Gastrocnemius medialis (tissue), 4 donors: Measurements from ENCODE around the gene PAGE2.

Experiments
- CTCF ChIP-seq, 5 experiments: fragments of 450-650 bp in 3 of 5; fragments of 200-600 bp in 2 of 5; sonication (generic) in 2 of 5; IDR thresholded peaks in 4 of 5; conservative IDR thresholded peaks in 1 of 5; 1 replicate in 4 of 5; 2 replicates in 1 of 5; pipeline ENCODE4 v1.5.1; 2016 to 2019; ENCODE audit warnings: antibody characterized with exemption in 5 of 5, mild to moderate bottlenecking in 3 of 5, moderate library complexity in 3 of 5
- POLR2A ChIP-seq, 2 donors: fragments of 450-650 bp; IDR thresholded peaks; one replicate each; pipeline ENCODE4 v1.6.1; 2017; ENCODE audit warnings: antibody characterized with exemption in 2 of 2, mild to moderate bottlenecking in 2 of 2, moderate library complexity in 2 of 2

GRCh38 chrX:55099162-55099561, 10.3 kb downstream of the PAGE2 start:
- TF ChIP-seq CTCF (IDR thresholded peaks at IDR 0.05 in 4 of 5, conservative IDR thresholded peaks at IDR 0.05 in 1 of 5) (no peak), POLR2A (IDR thresholded peaks at IDR 0.05) (no peak)
